ENCODE measurements around the gene COL16A1. TPM values are rescaled to one million over a fixed set of nuclear protein-coding genes. Genes with fewer than 3 reads are reported as not detected.
A peak's percentile ranks its signal among the peaks of the same experiment; 100 is the strongest.

Gene COL16A1
- total and polyA plus RNA-seq, 2 of the 13 experiments (the other 11 are each of a cell fraction or from before 2014, with no cell fraction given), result 4.3 to 12.2 TPM

- peak; percentile 81; the same call in 1 of the 2 replicates for TF ChIP-seq MLXIP (CRISPR knock-in tag; IDR thresholded peaks at IDR 0.05; ENCODE audit: borderline replicate concordance)
- TF ChIP-seq ZNF224 (CRISPR knock-in tag; IDR thresholded peaks at IDR 0.05), result no peak
- no peak for TF ChIP-seq TIGD3 (CRISPR knock-in tag; IDR thresholded peaks at IDR 0.05; ENCODE audit: borderline replicate concordance)
- TF ChIP-seq SKIL (CRISPR knock-in tag; IDR thresholded peaks at IDR 0.05; ENCODE audit: borderline replicate concordance), result no peak
- TF ChIP-seq BCL6 (CRISPR knock-in tag; IDR thresholded peaks at IDR 0.05), result 0 out of 2 replicates have a peak, but pooled peaks have one; percentile 31
- 0 out of 2 replicates have a peak, but pooled peaks have one; percentile 57 for TF ChIP-seq ZMAT3 (CRISPR knock-in tag; conservative IDR thresholded peaks at IDR 0.05)
- TF ChIP-seq HOXD1 (CRISPR knock-in tag; IDR thresholded peaks at IDR 0.05), result peak; percentile 62; the same call in 1 of the 2 replicates
- TF ChIP-seq JARID2 (CRISPR knock-in tag; IDR thresholded peaks at IDR 0.05; ENCODE audit: insufficient replicate concordance), result peak; percentile 40
- TF ChIP-seq XBP1 (CRISPR knock-in tag; IDR thresholded peaks at IDR 0.05), result 0 out of 2 replicates have a peak, but pooled peaks have one; percentile 64
- TF ChIP-seq ATAD3A (CRISPR knock-in tag; IDR thresholded peaks at IDR 0.05), result 0 out of 2 replicates have a peak, but pooled peaks have one; percentile 30
- TF ChIP-seq KAT8 (CRISPR knock-in tag; IDR thresholded peaks at IDR 0.05), result 0 out of 2 replicates have a peak, but pooled peaks have one; percentile 27
- no peak for TF ChIP-seq ZNF333 (CRISPR knock-in tag; IDR thresholded peaks at IDR 0.05; ENCODE audit: borderline replicate concordance)
- no peak for TF ChIP-seq ZFP82 (CRISPR knock-in tag; IDR thresholded peaks at IDR 0.05; ENCODE audit: borderline replicate concordance)
- no peak for TF ChIP-seq ZNF317 (CRISPR knock-in tag; IDR thresholded peaks at IDR 0.05)
- peak; percentile 54; the same call in 1 of the 2 replicates for TF ChIP-seq HMG20B (CRISPR knock-in tag; conservative IDR thresholded peaks at IDR 0.05)
- TF ChIP-seq BRCA1 (CRISPR knock-in tag; IDR thresholded peaks at IDR 0.05), result peak; percentile 89; the same call in 1 of the 2 replicates
- TF ChIP-seq ZBTB46 (CRISPR knock-in tag; IDR thresholded peaks at IDR 0.05; ENCODE audit: borderline replicate concordance), result no peak
- 0 out of 2 replicates have a peak, but pooled peaks have one; percentile 30 for TF ChIP-seq ZNF547 (CRISPR knock-in tag; IDR thresholded peaks at IDR 0.05)
- TF ChIP-seq ZNF589 (CRISPR knock-in tag; conservative IDR thresholded peaks at IDR 0.05), result no peak
- 0 out of 2 replicates have a peak, but pooled peaks have one; percentile 65 for TF ChIP-seq AHR (CRISPR knock-in tag; IDR thresholded peaks at IDR 0.05)
- 0 out of 2 replicates have a peak, but pooled peaks have one; percentile 40 for TF ChIP-seq ZFAT (CRISPR knock-in tag; conservative IDR thresholded peaks at IDR 0.05)
- no peak for TF ChIP-seq ZNF781 (CRISPR knock-in tag; IDR thresholded peaks at IDR 0.05; ENCODE audit: borderline replicate concordance, not compliant biosample characterization)
Observed at GRCh38 chr1:31723828-31724359, 20.1 kb upstream of the COL16A1 start (continued).
